AML-193 (cell line): ENCODE measurements around the gene TMEM132C.
"Not testable (repeated sequence)": the region's sequence is repeated elsewhere in the genome, so short reads cannot be mapped to it uniquely, and the experiment has no call there.

Source experiments
- DNase-seq, 2 experiments: peaks; one replicate each; lab custom pipeline; 2025; lab: John Stamatoyannopoulos, UW

TMEM132C gene

GRCh38 chr12:128483526-128484255 lies 216.7 kb downstream of the TMEM132C start:
- DNase-seq: no peak

GRCh38 chr12:128497376-128497775 lies 230.4 kb downstream of the TMEM132C start:
- DNase-seq: not testable (repeated sequence)

DNA sequence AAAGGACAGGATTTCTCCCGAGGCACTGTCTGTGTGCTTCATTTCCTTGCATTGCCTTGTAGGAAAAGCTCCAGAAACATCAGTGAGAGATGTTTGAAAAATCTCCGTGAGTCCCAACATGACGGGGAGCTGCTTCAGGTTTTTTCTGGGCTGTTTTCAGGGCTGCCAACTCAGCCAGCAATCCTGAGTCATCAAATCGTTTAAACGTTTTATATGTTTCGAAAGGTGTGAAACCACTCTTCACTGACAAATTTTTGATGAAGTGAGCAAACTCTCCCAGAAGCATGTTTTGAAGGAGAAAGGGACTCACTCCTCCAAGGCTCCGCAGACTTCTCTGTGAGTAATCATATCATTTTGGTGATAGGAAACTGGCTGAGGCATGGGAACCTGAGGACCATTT lies 240.5 kb downstream of the TMEM132C start:
- no peak for DNase-seq

DNA sequence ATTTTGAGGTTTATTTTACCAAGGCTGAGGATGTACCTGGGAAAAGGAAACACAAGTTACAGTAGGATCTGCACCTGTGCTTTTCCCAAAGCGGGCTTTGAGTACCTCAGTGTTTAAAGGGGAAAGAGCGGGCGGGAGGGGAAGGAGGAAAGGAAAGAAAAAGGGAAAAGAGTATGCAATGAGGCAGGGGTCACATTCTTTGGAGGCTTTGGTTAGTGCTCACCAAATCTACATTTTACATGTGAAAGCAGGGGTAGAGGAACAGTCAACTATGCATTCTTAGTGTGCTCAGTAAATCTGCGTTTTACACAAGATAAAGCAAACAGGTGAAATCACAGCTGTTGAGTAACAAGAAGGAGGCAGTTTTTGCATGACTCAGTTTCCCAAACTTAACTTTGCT lies 242.2 kb downstream of the TMEM132C start:
- no peak for DNase-seq

DNA sequence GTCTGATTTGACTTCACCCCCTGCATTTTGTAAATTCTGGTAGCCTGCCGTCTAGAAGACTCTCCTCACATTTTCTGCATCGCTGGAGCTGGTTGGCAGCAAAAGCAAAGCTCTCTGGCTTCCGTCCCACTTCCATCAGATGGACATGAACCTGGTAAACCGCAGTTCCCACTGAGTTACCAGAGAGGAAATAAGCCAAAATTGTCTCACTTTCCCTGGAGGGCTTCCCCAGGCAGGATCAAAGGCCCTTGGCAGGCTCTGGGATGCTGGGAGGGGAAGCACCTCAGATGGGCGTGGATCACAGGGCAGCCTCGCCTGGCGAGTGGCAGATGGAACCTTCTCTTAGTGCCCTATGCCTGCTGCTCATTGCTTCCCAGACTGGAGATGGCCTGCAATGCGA lies 243.5 kb downstream of the TMEM132C start:
- DNase-seq: no peak

GRCh38 chr12:128513331-128513730 lies 246.4 kb downstream of the TMEM132C start:
- no peak for DNase-seq

DNA sequence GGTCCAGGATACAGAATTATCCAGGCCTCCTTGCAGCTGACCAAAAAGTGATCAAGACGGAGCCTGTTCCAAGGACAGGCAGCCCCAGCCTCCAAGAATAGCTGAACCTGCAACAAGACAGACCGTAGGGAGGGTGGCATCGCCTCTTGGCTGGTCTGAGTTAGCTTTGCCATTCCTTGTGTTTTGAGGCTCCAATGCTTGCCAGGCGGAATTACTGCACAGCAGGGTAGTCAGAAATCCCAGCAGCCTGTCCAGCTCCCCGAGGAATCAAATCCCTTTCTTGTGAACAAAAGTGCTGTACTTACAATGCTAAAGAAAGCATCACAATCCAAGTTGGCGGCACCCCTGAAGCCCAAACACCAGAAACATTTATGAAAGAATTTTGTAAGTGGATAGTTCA lies 246.9 kb downstream of the TMEM132C start:
- no peak for DNase-seq

DNA sequence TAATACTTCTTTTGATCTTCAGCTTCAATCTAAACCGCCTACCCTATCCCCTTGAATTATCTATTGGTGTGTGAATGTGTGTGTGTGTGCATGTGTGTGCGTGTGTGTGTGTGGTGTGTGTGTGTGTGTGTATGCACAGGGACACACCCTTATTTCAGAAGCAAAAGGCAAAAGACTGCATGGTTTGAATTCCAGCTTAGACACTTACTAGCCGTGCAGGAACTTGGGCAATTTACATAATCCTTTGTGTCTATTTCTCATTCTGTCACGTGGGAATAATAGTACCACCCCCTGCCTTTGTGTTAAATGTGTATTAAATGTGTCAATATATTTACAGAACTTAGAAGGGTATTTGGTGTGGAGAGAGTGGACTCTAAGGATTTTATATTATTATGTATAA lies 251.7 kb downstream of the TMEM132C start:
- no peak for DNase-seq

GRCh38 chr12:128519426-128519825 lies 252.5 kb downstream of the TMEM132C start:
- no peak for DNase-seq

DNA sequence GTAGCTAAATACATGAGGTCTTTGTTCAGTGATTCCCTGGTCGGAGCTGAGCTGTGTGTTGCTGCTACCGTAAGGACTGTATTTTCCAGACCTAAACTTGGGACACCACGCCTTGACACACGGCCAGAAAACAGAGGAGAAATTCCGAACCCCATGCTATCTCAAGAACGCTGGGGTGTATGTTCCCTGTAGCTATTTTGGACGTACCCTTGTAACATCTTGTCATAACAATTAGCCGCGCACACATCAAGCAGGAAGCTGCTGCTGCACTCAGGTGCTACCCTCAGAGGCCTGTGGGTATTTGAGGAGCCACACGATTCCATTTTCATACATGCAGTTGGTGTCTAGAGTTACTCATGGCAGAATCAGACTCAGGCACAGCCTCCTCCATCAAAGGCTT lies 255.0 kb downstream of the TMEM132C start:
- no peak for DNase-seq

DNA sequence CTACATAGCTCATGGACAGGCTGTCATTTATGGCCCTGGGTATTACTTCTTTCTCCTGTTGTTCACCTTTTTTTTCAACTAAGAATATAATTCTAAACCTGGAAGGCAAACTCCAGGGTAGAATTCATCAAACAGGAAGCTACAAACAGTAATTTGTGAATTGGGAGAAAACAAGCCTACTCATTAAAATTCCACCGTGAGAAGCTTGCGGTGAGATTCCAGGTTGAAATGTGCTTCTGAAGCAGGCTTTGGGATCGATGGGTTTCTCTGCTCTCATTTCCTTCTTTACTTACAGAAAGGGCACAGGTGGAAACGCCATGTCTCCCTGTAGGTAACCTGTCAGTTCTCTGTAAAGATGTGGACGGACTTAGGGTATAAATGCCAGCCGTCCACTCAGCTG lies 257.5 kb downstream of the TMEM132C start:
- DNase-seq: no peak

DNA sequence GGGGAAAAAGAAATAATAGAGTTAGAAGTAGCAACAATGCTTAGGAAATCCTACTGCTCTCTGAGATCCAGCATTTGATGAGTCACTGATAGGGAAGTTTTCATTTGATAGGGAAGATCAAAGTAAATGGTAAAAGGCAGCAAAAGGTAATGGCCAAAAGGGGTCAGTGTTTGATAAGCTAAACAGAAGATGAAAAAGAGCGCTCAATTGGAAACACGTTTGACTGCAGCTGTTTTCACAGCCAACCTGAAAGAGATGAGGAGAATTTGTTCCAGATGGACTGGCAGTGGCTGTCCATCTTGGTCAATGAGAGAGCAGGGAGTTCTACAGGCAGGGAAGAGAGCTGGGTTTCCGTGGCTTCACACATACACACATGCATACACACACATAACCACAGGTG lies 264.2 kb downstream of the TMEM132C start:
- DNase-seq: no peak

- no peak for DNase-seq
Measured at GRCh38 chr12:128534906-128535305, 267.9 kb downstream of the TMEM132C start.

DNA sequence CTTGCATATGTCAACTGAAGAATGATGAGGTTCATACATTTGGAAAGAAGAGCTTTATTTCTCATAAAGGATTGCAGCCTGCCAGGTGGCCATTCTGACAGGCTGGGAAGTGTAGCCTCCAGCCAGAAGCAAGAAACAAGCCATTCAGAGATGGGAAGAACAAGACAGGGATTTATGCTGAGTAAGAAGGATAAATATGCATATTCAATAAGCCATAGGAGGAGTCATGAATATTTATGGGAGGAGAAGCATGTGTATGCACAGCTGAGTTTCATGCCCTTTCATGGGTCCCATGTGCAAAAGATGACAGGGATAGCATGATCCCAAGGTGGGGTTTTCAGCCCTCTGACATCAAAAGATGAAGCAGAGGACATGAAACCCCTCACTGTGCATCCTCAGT lies 269.8 kb downstream of the TMEM132C start:
- DNase-seq: no peak

- DNase-seq: no peak
Measured at GRCh38 chr12:128537668-128538067, 270.7 kb downstream of the TMEM132C start.

GRCh38 chr12:128542844-128543243 lies 275.9 kb downstream of the TMEM132C start:
- DNase-seq: no peak

GRCh38 chr12:128543460-128543859 lies 276.5 kb downstream of the TMEM132C start:
- no peak for DNase-seq

- no peak for DNase-seq
Measured at GRCh38 chr12:128543971-128544370, 277.0 kb downstream of the TMEM132C start.

DNA sequence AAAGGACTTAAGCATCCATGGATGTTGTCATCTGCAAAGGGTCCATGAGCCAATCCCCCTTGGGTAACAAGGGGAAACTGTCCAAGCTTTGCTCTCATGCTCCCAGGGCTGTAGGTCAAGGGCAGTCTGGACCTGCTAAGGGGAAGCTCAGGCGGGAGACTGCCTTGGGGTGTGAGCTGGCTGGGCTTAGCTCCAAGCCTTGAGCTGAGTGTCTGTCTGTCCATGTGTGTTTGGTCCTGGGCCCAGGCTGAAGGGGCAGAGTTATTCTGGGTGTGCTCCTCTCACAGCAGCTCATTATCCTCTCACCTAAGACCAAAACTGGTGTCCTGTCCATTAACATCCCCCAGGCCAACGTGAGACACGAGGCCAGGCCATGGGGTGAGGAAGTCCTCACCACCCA lies 282.0 kb downstream of the TMEM132C start:
- DNase-seq: no peak

DNA sequence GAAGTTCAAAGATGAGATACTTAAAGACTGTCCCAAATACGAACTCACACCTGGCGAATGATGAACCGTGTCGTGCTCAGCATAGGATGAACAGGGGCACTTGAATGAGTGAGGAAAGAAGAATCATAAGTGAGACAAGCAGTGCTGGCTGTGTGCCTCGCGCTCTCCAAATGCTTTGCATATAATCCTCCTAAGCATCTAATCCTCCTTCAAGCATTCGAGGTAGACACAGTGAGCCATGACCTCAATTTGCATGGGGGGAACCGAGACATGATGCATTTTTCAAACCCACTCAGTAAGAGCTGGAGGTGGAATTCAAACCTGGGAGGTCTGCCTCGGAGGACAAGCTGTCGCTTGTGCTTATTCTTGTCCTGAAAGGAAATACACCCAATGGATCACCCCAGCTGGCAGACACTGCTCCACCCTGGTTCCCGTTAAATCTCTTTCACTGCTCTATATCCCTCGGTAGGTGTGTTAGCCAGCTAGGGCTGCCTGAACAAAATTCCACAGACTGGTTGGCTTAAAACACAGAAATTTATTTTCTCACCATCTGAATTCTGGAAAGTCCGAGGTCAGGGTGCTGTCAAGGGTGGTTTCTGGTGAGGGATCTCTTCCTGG lies 282.7 kb downstream of the TMEM132C start:
- no peak for DNase-seq

GRCh38 chr12:128551266-128551665 lies 284.3 kb downstream of the TMEM132C start:
- DNase-seq: no peak

DNA sequence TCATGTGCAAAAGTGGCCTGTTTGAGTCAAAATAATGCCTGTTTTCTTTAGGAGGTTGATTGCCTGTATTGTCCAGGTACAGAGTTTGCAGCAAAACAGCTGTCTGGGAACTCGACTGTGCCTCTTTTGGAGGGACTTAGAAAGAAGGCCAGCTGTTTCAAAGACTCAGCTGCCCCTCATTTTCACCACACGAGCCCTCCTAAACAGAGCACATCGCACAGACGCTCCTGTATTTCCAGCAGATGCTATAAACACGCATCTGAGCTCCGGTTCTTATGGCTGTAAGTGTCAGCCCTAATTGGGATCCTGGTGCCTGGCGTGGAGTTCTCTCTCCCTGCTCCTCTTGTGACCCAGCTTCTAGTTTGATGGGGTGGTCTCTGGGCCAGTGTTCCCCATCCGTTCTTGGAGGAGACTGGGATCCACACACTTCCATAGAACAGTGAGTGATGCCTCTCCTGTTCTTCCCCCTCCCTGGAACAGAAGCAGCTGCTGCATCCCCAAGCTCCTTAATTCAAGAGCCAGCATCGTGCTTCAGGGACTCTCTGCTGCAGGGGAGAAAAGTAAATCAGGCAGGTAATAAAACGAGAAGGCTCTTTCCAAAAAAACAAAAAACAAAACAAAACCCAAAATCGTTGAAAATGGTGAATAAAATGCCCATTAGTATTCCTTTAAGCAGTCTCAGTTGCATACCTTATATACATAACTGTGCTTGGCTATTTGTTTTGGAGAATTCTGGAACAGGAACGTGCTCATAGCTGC lies 287.8 kb downstream of the TMEM132C start:
- no peak for DNase-seq

- no peak for DNase-seq
Measured at GRCh38 chr12:128557231-128557630, 290.3 kb downstream of the TMEM132C start.
